PC-3 (cell line): ENCODE data around the gene AQP6. TPM values are rescaled to one million over a fixed set of nuclear protein-coding genes. Genes with fewer than 3 reads are reported as not detected.

Source experiments
- ATAC-seq: fragments of 200-7000 bp; cut with Tn5 transposase; 2 replicates; pipeline ENCODE4 v1.9.1; 2020; ENCODE audit warnings: mild to moderate bottlenecking, moderate library complexity
- BruUV-seq: library from RNA; stranded (reverse); fragments of 400-500 nt; replicated peaks from 2 replicates; lab custom pipeline; 2021; lab: Mats Ljungman, UMichigan
- CTCF ChIA-PET: fragments of 300-600 bp; sonication (Branson Sonifier 250); formaldehyde crosslinking; loops from one replicate; lab custom pipeline; 2022; ENCODE audit warnings: antibody characterized with exemption; lab: Charles Lee
- POLR2A ChIA-PET: fragments of 300-600 bp; sonication (Branson Sonifier 250); formaldehyde crosslinking; loops from one replicate; lab custom pipeline; 2022; ENCODE audit warnings: antibody characterized with exemption; ENCODE audit not compliant: unreplicated experiment; lab: Charles Lee
- DNase-seq: peaks from one replicate; pipeline ENCODE4 v3.0.0-alpha.2; 2015
- H2AFZ ChIP-seq: fragments of 300-600 bp; sonication (generic); 2 replicates; pipeline ENCODE4 v1.6.0; 2016; ENCODE audit warnings: antibody characterized with exemption, low read length
- H3F3A ChIP-seq: fragments of 300-600 bp; sonication (generic); one replicate; pipeline ENCODE4 v1.6.0; 2017; ENCODE audit warnings: antibody characterized with exemption, low read length, control low read depth, mild to moderate bottlenecking; ENCODE audit not compliant: unreplicated experiment
- H3K27ac ChIP-seq: fragments of 300-600 bp; sonication (generic); 2 replicates; pipeline ENCODE4 v1.5.1; 2016; ENCODE audit warnings: mild to moderate bottlenecking, low read length
- H3K27me3 ChIP-seq: fragments of 300-600 bp; sonication (generic); 2 replicates; pipeline ENCODE4 v1.6.1; 2016; ENCODE audit warnings: low read length, mixed read lengths
- H3K36me3 ChIP-seq: fragments of 300-600 bp; sonication (generic); 2 replicates; pipeline ENCODE4 v1.6.1; 2016; ENCODE audit warnings: low read depth, mixed run types, low read length, mixed read lengths
- H3K4me1 ChIP-seq: fragments of 300-600 bp; sonication (generic); 2 replicates; pipeline ENCODE4 v1.5.1; 2016; ENCODE audit warnings: low read length; ENCODE audit not compliant: insufficient read depth
- H3K4me2 ChIP-seq: fragments of 300-600 bp; sonication (generic); 2 replicates; pipeline ENCODE4 v1.6.0; 2016; ENCODE audit warnings: low read length
- H3K4me3 ChIP-seq: fragments of 300-600 bp; sonication (generic); 2 replicates; pipeline ENCODE4 v1.5.1; 2016; ENCODE audit warnings: mild to moderate bottlenecking, low read length, mixed read lengths
- H3K79me2 ChIP-seq: fragments of 300-600 bp; sonication (generic); 2 replicates; pipeline ENCODE4 v1.6.1; 2017; ENCODE audit warnings: low read length, mixed read lengths
- H3K9ac ChIP-seq: fragments of 300-600 bp; sonication (generic); 2 replicates; pipeline ENCODE4 v1.6.0; 2016; ENCODE audit warnings: mild to moderate bottlenecking, low read length
- H3K9me2 ChIP-seq: fragments of 300-600 bp; sonication (generic); replicated peaks from 2 replicates; pipeline ENCODE4 v1.6.1; 2016; ENCODE audit warnings: mixed run types, low read length, mixed read lengths
- H3K9me3 ChIP-seq: fragments of 300-600 bp; sonication (generic); 2 replicates; pipeline ENCODE4 v1.6.1; 2016; ENCODE audit warnings: low read length, mixed read lengths
- H4K20me1 ChIP-seq: fragments of 300-600 bp; sonication (generic); 2 replicates; pipeline ENCODE4 v1.6.1; 2016; ENCODE audit warnings: low read length, mixed read lengths
- EZH2 ChIP-seq: fragments of 300-600 bp; sonication (generic); IDR thresholded peaks from one replicate; pipeline ENCODE4 v1.6.1; 2017; ENCODE audit warnings: antibody characterized with exemption, mild to moderate bottlenecking, low read length; ENCODE audit not compliant: unreplicated experiment
- EZH2phosphoT487 ChIP-seq: fragments of 300-600 bp; sonication (generic); IDR thresholded peaks from 2 replicates; pipeline ENCODE4 v1.6.1; 2018; ENCODE audit warnings: mild to moderate bottlenecking, antibody characterized with exemption, low read length, borderline replicate concordance
- intact Hi-C: fragments of 100-400 bp; cut with micrococcal nuclease; formaldehyde crosslinking; loops from 2 replicates; pipeline ENCODE4 v1.9.0; 2023
- total RNA-seq: library from RNA; depleted of rRNA; stranded (reverse); fragments of >200 nt; gene quantifications from 2 replicates; pipeline ENCODE4 v1.2.3, GENCODE V29; 2014
- TF ChIP-seq, protein P1 (sequence below): fragments of 300-600 bp; sonication (generic); conservative IDR thresholded peaks from 2 replicates; pipeline ENCODE4 v1.5.1; 2017; ENCODE audit warnings: antibody characterized with exemption, low read depth, mild to moderate bottlenecking, low read length

The AQP6 gene
- total RNA-seq, 1 experiment from 2014 or later, result not detected

DNA sequence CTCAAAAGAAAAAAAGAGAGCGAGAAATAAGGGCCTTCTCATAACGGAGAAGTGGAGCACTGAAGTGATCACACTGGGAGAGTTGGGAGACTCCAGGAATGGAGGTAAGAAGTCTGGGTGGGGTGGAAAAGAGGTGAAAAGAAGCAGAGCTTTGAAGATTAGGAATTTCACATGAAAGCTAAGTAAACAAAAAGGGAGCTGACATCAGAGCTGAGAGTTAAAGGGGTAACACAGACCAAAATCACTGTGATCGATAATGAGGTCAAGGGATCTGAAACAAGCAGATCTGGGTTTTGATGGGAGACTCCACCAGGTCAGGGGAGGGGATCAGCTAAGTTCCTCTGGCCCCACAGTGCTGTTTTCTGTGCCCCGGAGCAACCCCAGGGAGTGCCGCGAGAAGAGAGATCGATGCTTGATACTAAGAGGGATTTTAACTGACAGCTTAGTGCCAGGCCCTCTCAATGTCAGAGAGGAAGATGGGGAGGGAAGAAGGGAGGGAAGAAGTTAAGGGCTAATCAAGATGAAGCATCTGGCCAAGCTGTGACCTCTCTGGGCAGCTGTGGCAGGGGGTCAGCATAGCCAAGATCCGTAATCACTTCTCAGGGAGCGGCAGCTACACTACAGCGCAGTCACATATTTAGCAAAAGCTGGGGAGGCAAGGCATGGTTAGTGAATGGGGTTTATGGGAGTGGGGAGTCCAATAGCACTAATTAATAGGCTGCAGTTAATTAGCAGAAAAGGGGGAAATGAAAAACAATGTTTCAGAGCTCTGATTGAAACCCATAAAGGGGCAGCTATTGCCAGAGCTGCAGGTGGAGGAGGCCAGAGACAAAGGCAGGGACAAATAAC, 8.0 kb downstream of the AQP6 start:
- ATAC-seq (no peak), DNase-seq (no peak)
- Histone ChIP-seq H3K4me2 (no peak overlapping the region), H3F3A (no peaks in the 10 kb centered on the region), H2AFZ (no peak overlapping the region), H3K9me2 (no peaks in the 10 kb centered on the region), H3K4me1 (peaks cover 9% of the 10 kb centered on the region; the same call in 1 of the 2 replicates), H3K36me3 (no peaks in the 10 kb centered on the region), H3K9ac (no peak overlapping the region), H3K79me2 (no peaks in the 10 kb centered on the region), H3K9me3 (no peaks in the 10 kb centered on the region), H4K20me1 (no peaks in the 10 kb centered on the region), H3K27me3 (no peaks in the 10 kb centered on the region), H3K27ac (no peak overlapping the region), H3K4me3 (no peak overlapping the region)
- POLR2A ChIA-PET, result no interaction called here
- CTCF ChIA-PET, result interaction anchor here (0.5 to 0.7 kb wide), 2 partner anchors 121 to 125 kb away, joined by 5 to 12 read pairs; no protein-coding TSS in a partner anchor
- intact Hi-C loops, result no loop called here
- TF ChIP-seq, protein P1, sequence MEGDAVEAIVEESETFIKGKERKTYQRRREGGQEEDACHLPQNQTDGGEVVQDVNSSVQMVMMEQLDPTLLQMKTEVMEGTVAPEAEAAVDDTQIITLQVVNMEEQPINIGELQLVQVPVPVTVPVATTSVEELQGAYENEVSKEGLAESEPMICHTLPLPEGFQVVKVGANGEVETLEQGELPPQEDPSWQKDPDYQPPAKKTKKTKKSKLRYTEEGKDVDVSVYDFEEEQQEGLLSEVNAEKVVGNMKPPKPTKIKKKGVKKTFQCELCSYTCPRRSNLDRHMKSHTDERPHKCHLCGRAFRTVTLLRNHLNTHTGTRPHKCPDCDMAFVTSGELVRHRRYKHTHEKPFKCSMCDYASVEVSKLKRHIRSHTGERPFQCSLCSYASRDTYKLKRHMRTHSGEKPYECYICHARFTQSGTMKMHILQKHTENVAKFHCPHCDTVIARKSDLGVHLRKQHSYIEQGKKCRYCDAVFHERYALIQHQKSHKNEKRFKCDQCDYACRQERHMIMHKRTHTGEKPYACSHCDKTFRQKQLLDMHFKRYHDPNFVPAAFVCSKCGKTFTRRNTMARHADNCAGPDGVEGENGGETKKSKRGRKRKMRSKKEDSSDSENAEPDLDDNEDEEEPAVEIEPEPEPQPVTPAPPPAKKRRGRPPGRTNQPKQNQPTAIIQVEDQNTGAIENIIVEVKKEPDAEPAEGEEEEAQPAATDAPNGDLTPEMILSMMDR, result no peak
- no peak for TF ChIP-seq EZH2
- no peak for TF ChIP-seq EZH2phosphoT487
- no TSS peak for BruUV-seq

GRCh38 chr12:49982246-49983087, 9.7 kb downstream of the AQP6 start:
- no TSS peak for BruUV-seq
- Histone ChIP-seq H3K27ac (no peak overlapping the region), H3K4me3 (no peak overlapping the region), H3K36me3 (peaks cover 9% of the 10 kb centered on the region), H3K79me2 (no peaks in the 10 kb centered on the region), H3K27me3 (no peaks in the 10 kb centered on the region), H3K9me2 (no peaks in the 10 kb centered on the region), H2AFZ (no peak overlapping the region), H4K20me1 (no peaks in the 10 kb centered on the region), H3K9ac (no peak overlapping the region), H3F3A (no peaks in the 10 kb centered on the region), H3K4me1 (peaks cover 9% of the 10 kb centered on the region; the same call in 1 of the 2 replicates), H3K9me3 (no peaks in the 10 kb centered on the region), H3K4me2 (no peak overlapping the region)
- ATAC-seq (no peak), DNase-seq (no peak)
- ChIA-PET POLR2A (no interaction called here), CTCF (no interaction called here)
- TF ChIP-seq EZH2 (no peak), EZH2phosphoT487 (no peak)
- TF ChIP-seq, protein P1, result no peak
- intact Hi-C loops, result no loop called here
